ENCODE results near the gene FIP1L1. TPM values are rescaled to one million over a fixed set of nuclear protein-coding genes. Genes with fewer than 3 reads are reported as not detected.

FIP1L1 gene
- total and polyA plus RNA-seq, 9 of the 15 experiments (the other 6 are each of a cell fraction or from before 2014, with no cell fraction given) = 34.6 to 137 (median 72.0) TPM

GRCh38 chr4:53365486-53366300 lies 11.7 kb upstream of the FIP1L1 start, which contains the start of gene SCFD2 (continued):
- TF ChIP-seq NFIX (CRISPR knock-in tag; IDR thresholded peaks at IDR 0.05; ENCODE audit: low read depth) (no peak), ATF4 (CRISPR knock-in tag; IDR thresholded peaks at IDR 0.05) (no peak), TBP (optimal IDR thresholded peaks at IDR 0.05; ENCODE audit: low read depth, low read length) (peak; percentile 44), ZNF347 (CRISPR knock-in tag; IDR thresholded peaks at IDR 0.05; ENCODE audit: low read depth) (no peak), HBP1 (CRISPR knock-in tag; IDR thresholded peaks at IDR 0.05) (no peak), TRIM24 (IDR thresholded peaks at IDR 0.05) (no peak), TAF1 (IDR thresholded peaks at IDR 0.05; ENCODE audit: control insufficient read depth, extremely low read depth, insufficient read depth, low read length, severe bottlenecking) (peak; percentile 44), ZNF766 (CRISPR knock-in tag; conservative IDR thresholded peaks at IDR 0.05) (no peak), ZNF764 (CRISPR knock-in tag; IDR thresholded peaks at IDR 0.05; ENCODE audit: low read depth) (no peak), TGIF2 (CRISPR knock-in tag; IDR thresholded peaks at IDR 0.05) (peak; percentile 99), ZNF316 (IDR thresholded peaks at IDR 0.05) (no peak), FOXJ2 (tag; IDR thresholded peaks at IDR 0.05) (no peak), ZFX (CRISPR knock-in tag; IDR thresholded peaks at IDR 0.05) (0 out of 2 replicates have a peak, but pooled peaks have one; percentile 49), NFXL1 (CRISPR knock-in tag; IDR thresholded peaks at IDR 0.05) (no peak), SIN3B (IDR thresholded peaks at IDR 0.05; ENCODE audit: low read depth) (peak; percentile 79), TARDBP (IDR thresholded peaks at IDR 0.05) (no peak), IRF9 (tag; IDR thresholded peaks at IDR 0.05) (no peak), CBX3 (IDR thresholded peaks at IDR 0.05; ENCODE audit: borderline replicate concordance in 1 of 2, low read length in 2 of 2) (no peak), RNF2 (IDR thresholded peaks at IDR 0.05) (no peak), TEAD2 (tag; IDR thresholded peaks at IDR 0.05) (no peak), LCOR (CRISPR knock-in tag; IDR thresholded peaks at IDR 0.05) (0 out of 2 replicates have a peak, but pooled peaks have one; percentile 43), ZMIZ1 (IDR thresholded peaks at IDR 0.05; ENCODE audit: low read depth in 2 of 2, low read length in 2 of 2) (0 out of 4 replicates have a peak, but pooled peaks of 1 of the 2 experiments have one; percentile 15)

Measured in K562 (cell line).